Bronchial epithelial cell (primary cell): ENCODE measurements around the gene KLF5. TPM values are rescaled to one million over a fixed set of nuclear protein-coding genes. Genes with fewer than 3 reads are reported as not detected.

Experiments used
- DNase-seq: peaks from one replicate; pipeline ENCODE4 v3.0.0-alpha.2; 2010; ENCODE audit warnings: low read depth
- FAIRE-seq: peaks from 2 replicates; lab custom pipeline; 2011; peaks lifted over from hg19 to GRCh38; lab: Jason Lieb, UNC
- H3K27me3 ChIP-seq: 2 replicates; pipeline ENCODE4 v1.5.1; 2011; ENCODE audit warnings: low read length; ENCODE audit not compliant: control insufficient read depth, insufficient read depth
- H3K36me3 ChIP-seq: 2 replicates; pipeline ENCODE4 v1.5.1; 2011; ENCODE audit warnings: low read length; ENCODE audit not compliant: control insufficient read depth, insufficient read depth
- H3K4me3 ChIP-seq: 2 replicates; pipeline ENCODE4 v1.5.1; 2011; ENCODE audit warnings: mild to moderate bottlenecking, low read depth, low read length, control low read depth
- CTCF ChIP-seq: IDR thresholded peaks from 2 replicates; pipeline ENCODE4 v1.5.1; 2011; ENCODE audit warnings: mild to moderate bottlenecking, moderate library complexity, low read length, control low read depth, inconsistent platforms; ENCODE audit not compliant: insufficient read depth, severe bottlenecking
- total RNA-seq: library from RNA; depleted of rRNA; stranded (reverse); fragments of >200 nt; gene quantifications from 2 replicates; pipeline ENCODE4 v1.2.1, GENCODE V29; 2014

Gene KLF5
- total RNA-seq, 1 donor from 2014 or later = 48.4 TPM

GRCh38 chr13:73065665-73066340, 7.0 kb downstream of the KLF5 start:
- Histone ChIP-seq H3K4me3 (peak overlapping the region; percentile 9), H3K36me3 (peaks cover 15% of the 10 kb centered on the region), H3K27me3 (no peaks in the 10 kb centered on the region)
- no peak for TF ChIP-seq CTCF
- DNase-seq (peak; percentile 81), FAIRE-seq (no peak)

GRCh38 chr13:73069206-73069805, 10.5 kb downstream of the KLF5 start:
- Histone ChIP-seq H3K27me3 (no peaks in the 10 kb centered on the region), H3K36me3 (peaks cover 17% of the 10 kb centered on the region), H3K4me3 (no peak overlapping the region)
- no peak for FAIRE-seq
- DNase-seq = no peak
- TF ChIP-seq CTCF = no peak

- FAIRE-seq = no peak
- DNase-seq = no peak
- no peak for TF ChIP-seq CTCF
- Histone ChIP-seq H3K4me3 (no peak overlapping the region), H3K36me3 (peaks cover 15% of the 10 kb centered on the region), H3K27me3 (no peaks in the 10 kb centered on the region)
These were observed 11.8 kb downstream of the KLF5 start for GRCh38 chr13:73070451-73071098.

- FAIRE-seq (no peak), DNase-seq (no peak)
These were observed 13.6 kb downstream of the KLF5 start for GRCh38 chr13:73072239-73072900.

GRCh38 chr13:73073050-73073449, 14.2 kb downstream of the KLF5 start:
- TF ChIP-seq CTCF = no peak
- DNase-seq (no peak), FAIRE-seq (no peak)
- H3K27me3 ChIP-seq = no peaks in the 10 kb centered on the region
- no peak overlapping the region for H3K4me3 ChIP-seq
- peaks cover 14% of the 10 kb centered on the region for H3K36me3 ChIP-seq

More at GRCh38 chr13:73072239-73072900, 13.6 kb downstream of the KLF5 start:
- H3K36me3 ChIP-seq = peaks cover 16% of the 10 kb centered on the region
- TF ChIP-seq CTCF = no peak
- no peaks in the 10 kb centered on the region for H3K27me3 ChIP-seq
- H3K4me3 ChIP-seq = no peak overlapping the region
